ENCODE data around the gene ADAM22.

Gene ADAM22

GRCh38 chr7:88176190-88176589 lies 242.1 kb downstream of the ADAM22 start:
- no peak for DNase-seq

DNA sequence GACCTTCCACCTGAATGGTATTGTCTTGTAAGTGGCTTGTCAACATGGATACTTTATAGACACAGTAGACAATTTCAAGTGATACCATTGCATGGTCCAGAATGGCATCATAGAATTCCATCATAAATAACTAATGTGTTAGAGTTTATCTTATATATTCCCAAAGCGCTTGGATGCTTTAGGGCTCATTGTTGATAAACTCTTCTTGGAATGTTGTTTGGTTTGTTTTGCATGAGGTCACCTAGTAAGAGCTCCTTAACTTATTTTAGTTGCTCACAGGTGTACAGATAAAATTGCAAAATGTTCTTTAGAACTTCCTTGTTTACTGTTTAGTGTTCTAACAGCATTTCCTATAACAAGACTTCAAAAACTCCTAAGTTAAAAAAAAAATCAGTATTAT lies 249.0 kb downstream of the ADAM22 start:
- no peak for DNase-seq

DNA sequence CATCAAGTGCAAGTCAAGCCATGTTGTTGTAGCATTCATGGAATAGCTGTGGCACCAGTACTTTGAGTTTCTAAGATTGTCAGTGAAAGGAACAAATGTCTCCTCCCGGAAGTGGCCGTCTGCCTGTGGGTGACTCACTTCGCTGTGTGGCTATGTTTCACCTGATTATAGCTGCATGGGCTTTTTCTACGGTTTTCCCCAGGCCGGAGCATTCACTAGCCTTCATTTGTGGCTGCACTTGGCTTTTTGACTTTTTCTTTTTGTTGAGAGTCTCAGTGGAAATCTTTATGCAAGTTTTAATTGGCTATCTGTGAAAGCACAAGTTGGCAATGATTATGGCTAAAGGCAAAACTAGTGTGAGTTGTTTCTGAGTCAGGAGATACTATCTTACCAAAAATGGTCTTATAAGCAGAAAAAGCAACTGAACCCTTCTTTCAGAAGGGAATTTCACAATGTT lies 250.8 kb downstream of the ADAM22 start:
- DNase-seq, result no peak

- DNase-seq, result no peak
Measured at GRCh38 chr7:88185650-88186049, 251.6 kb downstream of the ADAM22 start.

GRCh38 chr7:88191911-88192310 lies 257.9 kb downstream of the ADAM22 start:
- DNase-seq, result no peak

DNA sequence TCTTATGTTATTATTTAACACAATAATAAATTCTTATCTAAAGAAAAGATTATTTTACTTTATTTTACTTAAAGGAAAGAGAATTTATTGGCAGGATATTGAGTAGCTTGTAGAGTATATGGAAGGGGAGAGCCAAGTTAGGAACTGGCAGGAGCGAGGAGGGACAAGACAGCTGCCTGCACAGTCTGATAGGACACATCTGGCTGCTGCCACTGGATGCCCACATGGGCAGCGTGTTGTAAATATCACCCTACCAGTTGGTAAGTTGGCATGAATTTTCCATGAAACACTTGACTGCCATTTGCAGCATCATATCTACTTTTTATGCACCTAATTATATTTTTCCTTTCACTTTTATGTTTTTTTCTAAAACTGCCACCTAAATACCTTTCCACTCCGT lies 266.2 kb downstream of the ADAM22 start:
- DNase-seq, result peak; percentile 28

- peak; percentile 60 for DNase-seq
Measured at GRCh38 chr7:88200789-88201188, 266.7 kb downstream of the ADAM22 start.

GRCh38 chr7:88201305-88201704 lies 267.3 kb downstream of the ADAM22 start:
- DNase-seq, result no peak

DNA sequence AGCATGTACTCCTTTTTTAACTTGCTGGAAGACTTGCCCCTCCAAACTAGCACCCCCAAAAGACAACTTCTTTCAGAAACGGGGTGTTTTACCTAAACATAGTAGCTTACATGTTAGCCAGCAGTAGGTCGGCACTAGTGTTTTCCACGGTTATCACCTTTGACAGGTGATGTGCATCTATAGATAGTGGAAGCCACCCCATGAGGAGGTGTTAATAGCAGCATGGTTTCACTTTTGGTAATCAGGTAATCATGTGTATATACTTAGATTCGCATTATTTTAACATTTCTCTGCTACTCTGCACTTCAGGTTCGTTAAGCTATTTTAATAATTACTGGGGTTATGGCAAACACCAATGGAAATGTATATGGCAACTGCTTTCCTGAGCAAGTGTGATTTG lies 268.2 kb downstream of the ADAM22 start:
- no peak for DNase-seq

GRCh38 chr7:88202799-88203198 lies 268.7 kb downstream of the ADAM22 start:
- DNase-seq, result no peak

GRCh38 chr7:88203401-88203800 lies 269.4 kb downstream of the ADAM22 start:
- no peak for DNase-seq

GRCh38 chr7:88204525-88205110 lies 270.6 kb downstream of the ADAM22 start:
- DNase-seq, result no peak

GRCh38 chr7:88205179-88205578 lies 271.1 kb downstream of the ADAM22 start:
- DNase-seq, result no peak

GRCh38 chr7:88206254-88206653 lies 272.2 kb downstream of the ADAM22 start:
- DNase-seq, result peak; percentile 50

GRCh38 chr7:88208521-88208920 lies 274.5 kb downstream of the ADAM22 start:
- no peak for DNase-seq

- DNase-seq, result no peak
Measured at GRCh38 chr7:88212918-88213317, 278.9 kb downstream of the ADAM22 start.

DNA sequence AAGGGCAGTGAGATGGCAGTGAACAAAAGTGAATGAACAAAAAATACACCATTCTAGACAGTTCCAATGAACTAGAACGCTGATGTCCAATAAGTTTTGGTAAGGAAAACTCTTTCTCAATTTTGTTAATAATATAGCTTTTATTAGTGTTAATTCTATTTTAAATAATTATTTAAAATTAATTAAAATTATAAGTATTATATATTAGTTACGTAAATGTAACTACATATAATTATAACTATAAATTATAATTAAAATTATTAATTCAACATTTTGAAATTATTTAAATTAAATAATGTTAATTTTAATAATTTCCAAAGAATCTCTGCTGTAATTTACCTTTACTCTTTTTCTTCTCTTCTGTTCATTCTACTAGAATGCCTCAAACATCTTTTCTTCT lies 280.4 kb downstream of the ADAM22 start:
- no peak for DNase-seq

DNA sequence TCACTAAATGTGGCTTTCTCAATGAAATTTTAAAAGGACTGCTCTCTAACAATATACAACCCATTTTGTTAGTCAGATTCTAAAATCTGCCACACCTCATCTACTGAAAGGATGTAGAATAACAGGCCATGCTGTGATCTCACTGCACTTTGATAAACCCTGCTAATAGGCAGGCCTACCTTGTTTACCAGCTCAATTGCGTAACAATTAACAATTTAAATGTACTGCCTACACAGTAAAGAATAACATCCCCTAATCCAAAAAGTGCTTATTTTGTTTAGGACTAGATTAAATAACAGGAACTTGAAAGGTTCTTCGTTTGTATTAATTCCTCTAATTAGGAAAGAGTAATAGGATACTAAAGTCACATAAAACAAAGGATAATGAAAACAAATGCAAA lies 281.2 kb downstream of the ADAM22 start:
- DNase-seq, result no peak

- no peak for DNase-seq
Measured at GRCh38 chr7:88216276-88216675, 282.2 kb downstream of the ADAM22 start.

- DNase-seq, result peak; percentile 20
Measured at GRCh38 chr7:88217675-88218428, 283.8 kb downstream of the ADAM22 start.

GRCh38 chr7:88218429-88218745 lies 284.3 kb downstream of the ADAM22 start:
- no peak for DNase-seq

GRCh38 chr7:88218836-88219605 lies 285.0 kb downstream of the ADAM22 start:
- DNase-seq, result peak; percentile 83

- peak; percentile 96 for DNase-seq
Measured at GRCh38 chr7:88219781-88220747, 286.0 kb downstream of the ADAM22 start, which contains the start of gene SRI. TSS of gene SRI (minus strand) at chr7:88220038. CDS start at chr7:88220026, 12 bp downstream.

All from eye (tissue), 1 donor.